ENCODE results near the gene ASH1L.

Gene ASH1L

DNA sequence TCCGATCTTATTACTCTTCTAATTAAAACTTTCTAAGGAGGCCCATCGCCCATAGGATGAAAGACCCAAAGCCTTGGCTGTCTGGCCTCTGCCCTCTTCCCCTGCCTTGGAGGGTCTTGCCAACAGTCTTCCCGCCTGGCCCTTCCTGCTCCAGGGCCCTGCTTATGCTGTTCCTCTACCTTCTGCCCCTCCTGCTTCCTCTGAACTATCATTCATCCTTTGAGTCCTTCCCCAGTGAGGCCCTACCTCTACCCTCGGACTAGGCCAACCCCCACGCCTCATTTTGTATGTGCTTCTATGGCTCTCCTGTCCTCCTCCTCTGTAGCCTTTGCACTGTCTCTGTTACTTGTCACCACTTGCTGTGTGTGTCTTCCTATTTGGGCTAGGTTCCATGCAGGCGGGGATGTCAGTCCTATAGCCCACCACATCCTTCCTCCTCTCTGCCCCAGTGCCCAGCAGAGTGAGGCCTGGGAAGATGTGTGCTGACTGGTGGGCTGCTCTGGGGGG is 236.5 kb downstream of the ASH1L start:
- no peak for DNase-seq

DNA sequence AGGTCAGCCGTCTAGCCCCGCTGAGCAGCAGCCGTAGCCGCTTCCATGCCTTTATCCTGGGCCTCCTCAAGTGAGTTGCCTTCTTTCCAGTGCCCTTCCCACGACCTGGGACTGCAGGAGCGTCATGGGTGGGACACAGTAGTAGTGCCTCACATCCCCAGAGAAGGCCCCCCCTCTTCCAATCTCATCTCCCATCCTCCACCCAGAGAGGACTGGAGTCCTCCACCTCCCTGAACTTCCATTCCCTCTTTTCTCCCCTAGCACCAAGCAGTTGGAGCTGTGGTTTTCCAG is 237.1 kb downstream of the ASH1L start:
- no peak for DNase-seq

DNA sequence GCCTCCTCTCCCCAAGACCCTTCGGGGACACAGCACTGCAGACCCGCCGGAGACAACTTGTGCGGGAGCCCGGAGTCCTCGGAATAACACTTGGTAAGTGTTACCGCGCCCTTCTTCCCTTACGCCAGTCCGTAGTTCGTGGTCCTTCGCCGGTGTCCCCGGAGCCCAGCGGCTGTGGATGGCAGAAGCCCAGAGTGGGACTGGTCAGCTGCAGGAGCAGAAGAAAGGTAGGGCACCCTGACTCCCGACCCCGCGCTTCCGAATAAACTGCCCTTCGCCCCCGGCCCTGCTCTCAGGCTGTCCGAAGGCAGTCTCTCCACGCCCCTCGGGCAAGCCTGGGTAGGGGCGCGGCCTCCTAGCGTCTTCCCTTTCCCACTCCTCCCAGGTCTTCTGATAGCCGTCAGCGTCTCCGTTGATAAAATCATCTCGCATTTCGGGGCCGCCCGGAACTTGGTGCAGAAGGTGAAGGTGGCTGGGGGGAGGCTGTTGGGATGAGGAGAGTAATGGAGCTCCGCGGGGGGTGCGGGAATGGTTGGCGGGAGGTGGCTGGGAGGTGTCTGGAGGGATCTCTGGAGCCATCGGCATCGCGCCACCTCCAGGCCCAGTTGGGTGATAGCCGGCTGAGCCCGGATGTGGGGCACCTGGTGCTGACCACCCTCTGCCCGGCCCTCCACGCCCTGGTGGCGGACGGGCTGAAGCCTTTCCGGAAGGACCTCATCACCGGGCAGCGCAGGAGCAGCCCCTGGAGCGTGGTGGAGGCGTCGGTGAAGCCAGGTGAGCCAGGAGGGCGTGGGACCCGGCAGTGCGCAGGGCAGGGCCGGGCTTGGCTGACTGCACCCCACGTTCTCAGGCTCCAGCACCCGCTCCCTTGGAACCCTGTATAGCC is 237.6 kb downstream of the ASH1L start:
- DNase-seq, result peak; percentile 47

DNA sequence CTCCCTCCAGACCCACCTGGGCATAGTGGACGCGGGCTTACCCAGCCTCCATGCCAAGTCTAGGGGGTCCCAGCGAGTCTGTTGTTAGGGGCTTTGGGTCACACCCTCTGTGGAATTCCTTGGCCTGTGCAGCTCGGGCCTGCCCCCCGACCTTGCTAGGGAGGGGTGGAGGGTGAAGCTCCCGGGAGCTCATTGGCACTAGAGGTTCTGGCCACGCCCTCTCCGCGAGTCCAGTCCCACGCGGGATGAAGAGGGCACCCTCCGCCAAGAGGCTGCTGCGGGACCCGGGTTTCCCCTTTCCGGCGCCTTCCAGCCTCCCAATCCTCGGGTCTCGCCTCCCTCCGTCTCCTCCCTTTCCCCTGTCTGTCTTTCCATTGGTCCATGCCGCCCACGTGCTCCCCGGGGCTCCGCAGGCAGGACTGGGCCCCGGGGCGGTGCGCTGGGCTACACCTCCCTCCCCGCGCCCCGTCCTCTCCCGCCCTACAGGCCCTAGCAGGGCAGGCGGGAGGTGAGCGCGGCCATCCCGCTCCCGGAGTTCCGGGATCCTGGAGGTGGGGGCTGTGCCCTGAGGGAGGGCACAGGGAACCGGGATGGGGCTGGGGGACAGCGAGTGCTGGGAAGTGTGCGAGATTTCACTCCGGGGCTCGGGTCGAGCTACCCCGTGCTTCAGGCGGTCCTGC is 238.4 kb downstream of the ASH1L start:
- DNase-seq, result peak; percentile 94

DNA sequence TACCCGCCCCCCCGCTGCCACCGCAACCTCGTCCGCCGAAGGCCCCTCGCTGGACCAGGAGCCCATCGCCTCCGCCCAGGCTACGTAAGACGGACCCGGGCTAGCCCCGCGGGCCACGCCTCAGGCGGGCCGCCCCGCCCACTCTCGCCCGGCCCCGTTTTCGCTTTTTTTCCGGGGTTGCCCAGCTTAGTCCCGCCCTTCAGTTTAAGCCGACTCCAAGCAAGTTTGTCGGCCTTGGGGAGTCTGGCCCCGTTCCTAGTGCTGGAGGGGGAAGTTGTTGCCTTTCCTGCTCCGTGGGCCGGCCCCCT is 238.9 kb downstream of the ASH1L start:
- peak; percentile 81 for DNase-seq

DNA sequence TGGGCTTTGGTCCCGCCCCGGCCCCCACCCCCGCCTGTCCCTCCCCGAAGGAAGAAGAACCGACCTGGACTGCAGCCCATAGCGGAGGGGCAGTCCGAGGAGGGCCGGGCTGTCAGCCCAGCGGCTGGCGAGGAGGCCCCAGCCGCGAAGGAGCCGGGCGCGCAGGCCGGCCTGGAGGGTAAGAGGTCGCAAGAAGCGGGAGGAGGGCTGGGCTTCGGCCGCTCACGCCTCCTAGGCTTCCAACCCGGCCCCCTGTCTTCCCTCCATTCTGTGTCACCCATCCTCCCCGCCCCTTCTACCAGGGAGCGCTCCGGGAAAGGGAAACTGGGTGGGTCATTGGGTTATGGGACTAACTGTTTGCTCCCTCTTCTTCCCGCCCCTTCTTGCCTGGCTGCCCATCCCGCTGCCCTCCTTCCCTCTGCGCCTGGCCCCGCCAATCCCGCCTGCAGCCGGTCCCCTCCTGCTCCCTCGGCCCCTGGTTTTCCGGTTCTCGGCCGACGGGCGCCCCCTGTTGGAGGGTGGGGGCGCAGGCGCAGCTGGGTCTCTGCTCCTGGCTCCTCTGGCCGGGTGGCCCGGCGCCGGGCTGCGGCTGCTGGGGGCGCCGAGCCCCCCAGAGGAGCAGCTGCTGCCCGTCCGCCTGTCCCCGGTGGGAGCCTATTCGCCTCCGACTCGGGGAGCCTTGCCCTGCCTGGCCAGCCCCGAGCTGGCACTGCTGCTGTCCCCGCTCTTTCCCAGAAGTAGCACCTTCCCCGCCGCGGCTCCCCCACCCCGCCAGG is 239.5 kb downstream of the ASH1L start:
- peak; percentile 94 for DNase-seq

DNA sequence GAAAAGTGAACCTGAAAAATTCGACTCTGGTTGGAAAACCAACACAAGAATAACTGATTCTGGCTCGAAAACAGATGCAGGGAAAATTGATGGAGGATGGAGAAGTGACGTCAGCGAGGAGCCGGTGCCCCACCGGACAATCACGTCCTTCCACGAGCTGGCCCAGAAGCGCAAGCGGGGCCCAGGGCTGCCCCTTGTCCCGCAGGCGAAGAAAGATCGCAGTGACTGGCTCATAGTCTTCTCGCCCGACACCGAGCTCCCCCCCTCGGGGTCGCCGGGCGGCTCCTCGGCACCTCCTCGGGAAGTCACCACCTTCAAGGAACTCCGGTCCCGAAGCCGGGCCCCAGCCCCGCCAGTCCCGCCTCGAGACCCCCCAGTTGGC is 240.0 kb downstream of the ASH1L start:
- DNase-seq, result no peak

DNA sequence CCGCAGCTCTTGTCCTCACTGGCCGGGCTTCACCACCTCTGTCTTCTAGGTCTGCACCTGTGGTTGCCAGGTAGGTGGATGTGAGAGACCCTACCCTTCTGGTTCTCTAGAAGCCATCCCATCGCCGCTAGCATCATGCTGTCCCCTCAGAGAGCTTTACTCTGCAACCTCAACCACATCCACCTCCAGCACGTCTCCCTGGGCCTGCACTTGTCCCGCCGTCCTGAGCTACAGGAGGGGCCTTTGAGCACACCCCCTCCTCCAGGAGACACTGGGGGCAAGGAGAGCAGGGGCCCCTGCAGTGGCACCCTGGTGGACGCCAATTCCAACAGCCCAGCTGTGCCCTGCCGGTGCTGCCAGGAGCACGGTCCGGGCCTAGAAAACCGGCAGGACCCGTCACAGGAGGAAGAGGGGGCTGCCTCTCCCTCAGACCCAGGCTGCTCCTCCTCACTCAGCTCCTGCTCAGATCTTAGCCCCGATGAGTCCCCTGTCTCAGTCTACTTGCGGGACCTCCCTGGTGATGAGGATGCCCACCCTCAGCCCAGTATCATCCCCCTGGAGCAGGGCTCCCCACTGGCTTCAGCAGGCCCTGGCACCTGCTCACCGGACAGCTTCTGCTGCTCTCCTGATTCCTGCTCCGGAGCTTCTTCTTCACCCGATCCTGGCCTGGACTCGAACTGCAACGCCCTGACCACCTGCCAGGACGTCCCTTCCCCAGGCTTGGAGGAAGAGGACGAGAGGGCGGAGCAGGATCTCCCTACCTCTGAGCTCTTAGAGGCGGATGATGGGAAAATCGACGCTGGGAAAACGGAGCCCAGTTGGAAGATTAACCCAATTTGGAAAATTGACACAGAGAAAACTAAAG is 240.7 kb downstream of the ASH1L start:
- DNase-seq, result peak; percentile 5

DNA sequence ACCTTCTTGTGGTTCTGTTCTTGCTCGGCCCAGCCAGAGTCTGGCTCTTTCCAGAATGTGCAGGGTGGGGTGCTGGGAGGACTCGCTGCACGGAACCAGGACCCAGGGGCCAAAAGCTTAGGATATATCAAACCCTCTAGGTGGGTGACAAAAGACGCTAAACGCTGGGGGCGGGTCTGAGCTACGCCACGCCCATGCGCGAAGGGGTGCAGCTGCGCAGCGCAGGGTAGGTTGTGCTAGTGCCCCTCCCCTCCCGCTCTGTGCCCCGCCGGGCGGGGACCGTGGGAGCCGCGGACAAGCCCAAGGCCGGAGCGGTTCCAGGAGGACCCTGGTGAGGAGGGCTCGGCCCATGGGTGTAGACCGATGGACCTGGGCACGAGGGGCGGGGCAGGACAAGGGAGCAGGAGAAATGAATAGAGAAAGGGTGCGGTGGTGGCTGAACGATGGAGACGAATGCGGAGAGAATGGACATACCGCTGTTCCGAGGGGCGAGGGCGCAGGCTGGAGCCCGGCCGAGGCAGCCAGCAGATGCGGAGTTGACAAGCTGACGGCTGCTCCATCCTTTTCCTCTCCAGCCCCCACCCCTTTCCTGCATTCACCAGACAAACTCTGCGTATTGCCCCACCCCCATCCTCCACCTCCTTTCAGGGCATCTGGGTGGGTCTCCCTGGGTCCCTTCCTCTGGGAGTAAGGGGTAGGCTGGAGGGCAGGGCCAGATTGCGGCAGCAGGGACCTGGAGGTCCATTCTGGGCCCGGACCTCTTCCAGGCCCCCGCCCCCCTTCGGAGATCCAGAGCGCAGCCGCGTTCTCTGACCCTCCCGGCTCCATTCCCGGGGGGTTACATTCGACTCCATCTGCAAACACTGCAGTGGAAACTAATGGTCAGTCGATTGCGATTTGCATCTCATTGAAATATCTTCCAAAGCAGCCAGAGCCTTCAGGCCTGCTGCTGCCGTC is 241.7 kb downstream of the ASH1L start, which contains the start of gene RUSC1:
Gene RUSC1, plus strand, starts transcription at position 234 of the 957 bp plus-strand sequence. CDS start 880 bp downstream, outside the sequence.
- no peak for DNase-seq

DNA sequence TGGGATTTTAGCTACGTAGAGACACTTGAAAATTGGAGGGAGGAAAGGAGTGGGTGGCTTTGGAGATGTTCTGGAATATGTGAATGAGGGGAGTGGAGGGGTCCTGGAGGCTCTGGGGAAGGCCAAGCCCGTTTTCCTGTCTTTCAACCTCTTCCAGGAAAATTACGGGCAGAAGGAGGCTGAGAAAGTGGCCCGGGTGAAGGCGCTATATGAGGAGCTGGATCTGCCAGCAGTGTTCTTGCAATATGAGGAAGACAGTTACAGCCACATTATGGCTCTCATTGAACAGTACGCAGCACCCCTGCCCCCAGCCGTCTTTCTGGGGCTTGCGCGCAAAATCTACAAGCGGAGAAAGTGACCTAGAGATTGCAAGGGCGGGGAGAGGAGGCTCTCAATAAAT is 242.4 kb downstream of the ASH1L start:
- no peak for DNase-seq

DNA sequence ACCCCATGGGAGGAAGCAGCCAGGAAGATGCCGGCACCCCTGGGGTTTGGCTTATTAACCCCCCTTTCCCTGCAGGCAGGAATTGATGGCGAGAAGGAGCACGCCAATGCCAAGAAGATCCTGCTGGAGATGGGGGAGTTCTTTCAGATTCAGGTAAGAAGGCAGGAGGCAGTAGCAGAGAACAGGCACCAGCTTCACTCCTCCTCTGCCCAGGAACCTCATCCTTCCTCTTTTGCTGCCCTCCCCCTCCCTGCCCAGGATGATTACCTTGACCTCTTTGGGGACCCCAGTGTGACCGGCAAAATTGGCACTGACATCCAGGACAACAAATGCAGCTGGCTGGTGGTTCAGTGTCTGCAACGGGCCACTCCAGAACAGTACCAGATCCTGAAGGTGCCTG is 243.1 kb downstream of the ASH1L start:
- DNase-seq, result no peak

DNA sequence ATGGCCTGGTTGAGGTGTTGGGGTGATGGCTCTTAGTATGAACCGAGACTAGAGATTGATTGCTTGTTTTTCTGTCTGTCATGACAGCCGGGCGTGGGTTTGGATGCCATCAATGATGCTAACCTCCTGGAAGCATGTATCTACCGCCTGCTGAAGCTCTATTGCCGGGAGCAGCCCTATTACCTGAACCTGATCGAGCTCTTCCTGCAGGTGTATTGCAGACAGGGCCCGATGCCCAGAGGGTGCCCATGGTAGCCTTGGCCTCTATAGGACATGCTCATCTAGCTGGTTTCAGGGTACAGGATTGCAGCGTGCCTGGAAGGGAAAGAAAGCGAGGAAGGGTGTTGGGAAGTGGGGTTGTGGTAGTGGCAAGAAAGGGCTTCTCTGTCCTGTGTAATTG is 244.5 kb downstream of the ASH1L start:
- DNase-seq, result no peak

DNA sequence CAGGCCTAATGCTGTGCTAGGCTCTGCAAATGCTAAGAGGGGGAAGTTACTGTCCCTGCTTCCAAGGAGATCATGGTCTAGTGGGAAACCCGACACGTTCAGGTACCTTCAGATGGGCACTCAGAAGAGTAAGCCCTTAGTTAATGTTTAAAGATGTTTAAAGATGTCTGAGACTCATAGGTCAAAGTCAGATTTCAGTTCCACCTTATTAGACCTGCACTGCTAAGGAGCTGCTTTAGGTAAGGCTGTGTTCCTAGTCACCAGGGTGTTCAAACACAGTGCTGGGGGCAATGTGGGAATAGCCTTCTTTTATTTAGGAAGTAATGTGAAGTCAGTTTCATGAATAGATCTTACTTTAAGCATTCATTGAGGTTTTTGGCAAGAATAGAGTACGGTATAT is 245.7 kb downstream of the ASH1L start:
- DNase-seq, result no peak

DNA sequence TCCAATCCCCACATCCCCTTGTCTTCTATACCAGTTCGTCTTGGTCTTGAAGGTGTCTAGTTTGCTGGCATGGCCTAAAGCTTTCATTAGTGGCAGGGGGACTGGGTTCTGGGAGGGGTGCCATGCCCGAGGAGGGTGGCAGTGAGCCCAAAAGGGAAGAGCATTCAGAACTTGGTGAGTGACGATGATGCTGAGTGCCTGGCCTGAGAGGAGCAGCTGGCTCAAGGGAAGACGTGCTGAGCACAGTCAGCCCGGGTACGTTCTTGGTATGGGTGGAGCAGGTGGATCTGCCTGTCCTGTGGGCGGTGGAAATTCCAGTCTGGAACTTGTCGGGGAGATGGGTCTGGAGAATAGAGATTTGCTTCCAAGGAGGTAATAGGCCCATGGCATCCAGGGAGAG is 249.3 kb downstream of the ASH1L start:
- DNase-seq, result no peak

DNA sequence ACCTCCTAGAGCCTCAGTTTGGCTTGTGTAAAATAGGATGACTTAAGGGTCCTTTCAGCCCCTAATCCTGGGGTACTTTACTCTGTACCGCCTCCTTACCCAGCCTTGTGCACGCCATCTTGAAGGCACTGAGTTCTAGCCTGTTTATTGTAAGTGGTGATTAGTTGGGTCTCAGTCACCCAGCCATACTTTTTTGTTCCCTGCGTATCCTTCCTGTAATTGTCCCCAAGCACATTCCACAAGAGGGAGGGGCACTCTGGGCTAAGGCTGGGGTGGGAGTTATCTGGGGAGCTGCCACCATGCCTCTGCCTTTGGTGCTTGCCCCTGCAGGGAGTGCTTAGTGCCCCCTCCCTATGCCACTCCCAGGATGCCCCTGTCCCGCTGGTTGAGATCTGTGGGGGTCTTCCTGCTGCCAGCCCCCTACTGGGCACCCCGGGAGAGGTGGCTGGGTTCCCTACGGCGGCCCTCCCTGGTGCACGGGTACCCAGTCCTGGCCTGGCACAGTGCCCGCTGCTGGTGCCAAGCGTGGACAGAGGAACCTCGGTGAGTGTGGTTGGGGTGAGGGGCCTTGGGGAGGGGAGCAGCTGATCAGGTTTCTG is 253.1 kb downstream of the ASH1L start:
- peak; percentile 33 for DNase-seq

DNA sequence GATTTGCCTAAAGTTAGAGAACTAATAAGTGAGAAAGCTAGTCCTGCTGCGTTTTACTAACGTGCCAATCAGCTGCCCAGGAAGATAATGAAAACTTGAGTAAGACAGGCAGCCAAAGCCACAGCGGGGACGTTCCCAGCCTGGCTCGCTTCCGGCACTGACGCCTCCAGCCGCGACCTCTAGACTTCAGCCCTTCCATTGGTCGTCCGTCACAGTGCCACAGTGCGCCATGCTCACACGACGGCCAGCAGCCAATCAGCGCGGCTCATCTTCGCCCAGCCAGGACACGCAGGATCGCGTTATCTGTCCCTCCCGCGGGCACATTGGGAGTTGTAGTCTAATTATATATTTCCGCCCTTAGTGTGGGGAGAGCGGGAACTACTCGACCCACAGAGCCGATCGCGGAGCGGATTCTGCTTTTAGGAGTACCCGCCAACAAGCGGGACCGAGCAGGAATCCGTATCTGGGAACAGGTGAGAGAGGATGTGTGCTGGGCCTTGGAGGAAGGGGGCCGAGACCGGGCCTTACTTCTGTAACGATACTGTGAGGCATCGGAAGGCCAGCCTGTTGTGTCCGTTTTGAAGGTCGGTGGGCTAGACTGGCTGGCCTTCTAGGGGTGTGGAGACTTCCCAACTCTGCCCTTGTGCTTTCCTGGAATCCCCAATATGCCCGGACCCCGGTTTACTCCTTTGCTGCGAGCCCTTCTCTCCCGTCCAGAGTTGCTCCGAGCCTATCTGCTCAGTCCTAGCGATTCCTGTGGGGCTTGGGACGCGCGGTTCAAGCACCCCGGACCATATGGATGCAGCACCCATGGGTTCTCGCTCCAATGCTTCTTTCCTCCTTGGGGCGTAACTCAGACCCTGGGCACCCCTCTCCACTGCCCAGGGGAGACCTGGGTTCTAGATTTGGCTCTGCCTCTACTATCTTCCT is 253.8 kb downstream of the ASH1L start, which contains the start of gene FDPS:
Gene FDPS, plus strand, starts transcription at position 374 of the 930 bp plus-strand sequence. CDS start 924 bp downstream, outside the sequence.
- peak; percentile 98 for DNase-seq

DNA sequence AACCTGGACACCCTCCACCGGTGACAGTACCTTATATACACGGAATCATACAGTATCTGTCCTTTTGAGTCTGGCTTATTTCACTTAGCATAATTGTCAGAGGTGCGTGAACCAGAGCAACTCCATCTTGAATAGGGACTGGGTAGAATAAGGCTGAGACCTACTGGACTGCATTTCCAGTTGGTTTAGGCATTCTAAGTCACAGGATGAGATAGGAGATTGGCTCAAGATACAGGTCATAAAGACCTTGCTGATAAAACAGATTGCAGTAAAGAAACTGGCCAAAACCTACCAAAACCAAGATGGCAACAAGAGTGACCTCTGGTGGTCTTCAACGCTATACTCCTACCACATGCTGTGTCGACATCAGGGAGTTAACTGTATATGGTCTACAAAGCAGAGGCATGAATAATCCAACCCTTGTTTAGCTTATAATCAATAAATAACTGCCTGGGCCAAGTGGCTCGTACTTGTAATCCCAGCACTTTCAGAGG is 255.3 kb downstream of the ASH1L start:
- no peak for DNase-seq

DNA sequence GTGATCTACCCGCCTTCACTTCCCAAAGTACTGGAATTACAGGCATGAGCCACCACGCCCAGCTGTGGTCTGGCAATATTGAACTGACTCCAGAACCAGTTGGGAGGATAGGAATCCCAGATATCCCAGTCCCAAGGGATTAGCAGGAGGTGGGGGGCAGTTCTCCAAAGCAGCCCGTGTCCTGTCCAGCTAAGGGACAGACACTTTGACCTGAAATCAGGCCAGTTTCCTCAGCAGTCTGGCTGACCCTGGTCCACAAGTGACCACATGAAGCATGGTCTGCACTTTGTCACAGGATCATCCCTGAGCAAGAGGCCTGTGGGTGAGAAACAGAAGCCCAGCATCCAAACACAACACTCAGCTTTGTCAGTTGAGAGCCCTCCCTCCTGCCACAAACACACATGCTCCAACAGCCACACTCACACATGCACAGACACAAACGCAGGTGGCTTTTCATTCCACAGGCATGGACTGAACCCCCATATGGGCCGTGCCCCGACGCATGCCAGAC is 256.7 kb downstream of the ASH1L start:
- DNase-seq, result no peak

DNA sequence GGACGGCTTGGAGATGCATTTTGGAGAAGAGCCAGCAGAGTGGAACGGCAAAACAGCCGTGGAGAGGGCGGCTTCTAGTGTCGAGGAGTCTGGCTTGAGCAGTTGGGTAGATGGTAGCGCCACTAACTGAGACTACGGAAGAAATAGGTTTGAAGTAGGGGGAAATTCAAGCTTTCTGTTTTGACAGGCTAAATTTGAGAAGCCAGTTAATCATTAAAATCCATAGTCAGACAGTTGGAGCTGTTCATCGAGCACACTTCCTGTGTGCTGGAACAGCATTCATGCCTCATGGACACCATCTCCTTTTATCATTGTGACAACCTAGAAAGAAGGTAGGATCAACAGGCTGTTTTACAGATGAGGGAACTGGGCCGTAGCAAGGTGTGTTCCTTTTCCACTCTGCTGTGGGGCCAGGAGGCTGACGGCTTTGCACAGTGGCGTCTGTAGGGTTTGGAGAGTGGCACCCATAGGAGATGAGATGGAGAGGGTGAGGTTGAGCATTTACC is 258.0 kb downstream of the ASH1L start:
- no peak for DNase-seq

Measured in NCI-H510A treated with DMSO at 0.1 percent for 48 hours (cell line).